HL-60 (cell line): Measurements from ENCODE around the gene ZFYVE26.

Source experiments
- GABPA ChIP-seq: IDR thresholded peaks from 2 replicates; pipeline ENCODE4 v1.6.1; 2012; ENCODE audit warnings: low read depth
- POLR2AphosphoS5 ChIP-seq: IDR thresholded peaks from 2 replicates; pipeline ENCODE4 v1.6.1; 2012; ENCODE audit warnings: low read depth
- TF ChIP-seq, protein P1 (sequence below): IDR thresholded peaks from one replicate; pipeline ENCODE4 v1.5.1; 2011; ENCODE audit warnings: low read length, control low read depth, inconsistent platforms; ENCODE audit not compliant: insufficient read depth
- TF ChIP-seq, protein P2 (sequence below): IDR thresholded peaks from 2 replicates; pipeline ENCODE4 v1.6.1; 2012; ENCODE audit warnings: low read depth; ENCODE audit not compliant: insufficient replicate concordance

DNA sequence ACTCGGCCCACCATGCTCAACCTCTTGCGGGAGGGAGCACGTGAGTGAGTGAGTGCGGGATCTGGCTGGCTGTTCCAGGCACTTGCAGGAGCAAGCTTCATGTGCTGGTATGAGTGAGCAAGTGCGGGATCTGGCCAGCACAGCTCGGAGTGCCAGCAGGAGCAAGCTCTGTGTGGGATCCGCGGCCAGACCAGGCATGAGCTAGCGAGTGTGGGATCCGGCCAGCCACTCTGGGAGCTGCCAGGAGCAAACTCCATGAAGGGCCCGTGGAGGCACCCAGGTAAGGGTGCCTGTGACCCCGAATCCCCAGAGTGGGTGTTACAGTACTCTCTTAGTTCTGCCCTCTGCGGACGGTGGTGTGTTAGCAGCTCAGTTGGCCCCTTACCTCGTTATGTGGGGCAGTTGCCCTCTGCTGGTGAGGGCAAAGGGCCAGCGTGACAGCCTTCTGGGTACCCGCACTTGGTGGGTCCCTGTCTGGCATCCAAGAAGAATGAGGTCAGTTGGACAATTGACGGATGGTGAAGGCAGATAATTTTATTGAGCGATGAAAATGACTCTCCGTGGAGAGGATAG lies 41.5 kb upstream of the ZFYVE26 start:
- TF ChIP-seq POLR2AphosphoS5 (no peak), GABPA (no peak)
- TF ChIP-seq, protein P1, sequence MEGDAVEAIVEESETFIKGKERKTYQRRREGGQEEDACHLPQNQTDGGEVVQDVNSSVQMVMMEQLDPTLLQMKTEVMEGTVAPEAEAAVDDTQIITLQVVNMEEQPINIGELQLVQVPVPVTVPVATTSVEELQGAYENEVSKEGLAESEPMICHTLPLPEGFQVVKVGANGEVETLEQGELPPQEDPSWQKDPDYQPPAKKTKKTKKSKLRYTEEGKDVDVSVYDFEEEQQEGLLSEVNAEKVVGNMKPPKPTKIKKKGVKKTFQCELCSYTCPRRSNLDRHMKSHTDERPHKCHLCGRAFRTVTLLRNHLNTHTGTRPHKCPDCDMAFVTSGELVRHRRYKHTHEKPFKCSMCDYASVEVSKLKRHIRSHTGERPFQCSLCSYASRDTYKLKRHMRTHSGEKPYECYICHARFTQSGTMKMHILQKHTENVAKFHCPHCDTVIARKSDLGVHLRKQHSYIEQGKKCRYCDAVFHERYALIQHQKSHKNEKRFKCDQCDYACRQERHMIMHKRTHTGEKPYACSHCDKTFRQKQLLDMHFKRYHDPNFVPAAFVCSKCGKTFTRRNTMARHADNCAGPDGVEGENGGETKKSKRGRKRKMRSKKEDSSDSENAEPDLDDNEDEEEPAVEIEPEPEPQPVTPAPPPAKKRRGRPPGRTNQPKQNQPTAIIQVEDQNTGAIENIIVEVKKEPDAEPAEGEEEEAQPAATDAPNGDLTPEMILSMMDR, result no peak
- TF ChIP-seq, protein P2, sequence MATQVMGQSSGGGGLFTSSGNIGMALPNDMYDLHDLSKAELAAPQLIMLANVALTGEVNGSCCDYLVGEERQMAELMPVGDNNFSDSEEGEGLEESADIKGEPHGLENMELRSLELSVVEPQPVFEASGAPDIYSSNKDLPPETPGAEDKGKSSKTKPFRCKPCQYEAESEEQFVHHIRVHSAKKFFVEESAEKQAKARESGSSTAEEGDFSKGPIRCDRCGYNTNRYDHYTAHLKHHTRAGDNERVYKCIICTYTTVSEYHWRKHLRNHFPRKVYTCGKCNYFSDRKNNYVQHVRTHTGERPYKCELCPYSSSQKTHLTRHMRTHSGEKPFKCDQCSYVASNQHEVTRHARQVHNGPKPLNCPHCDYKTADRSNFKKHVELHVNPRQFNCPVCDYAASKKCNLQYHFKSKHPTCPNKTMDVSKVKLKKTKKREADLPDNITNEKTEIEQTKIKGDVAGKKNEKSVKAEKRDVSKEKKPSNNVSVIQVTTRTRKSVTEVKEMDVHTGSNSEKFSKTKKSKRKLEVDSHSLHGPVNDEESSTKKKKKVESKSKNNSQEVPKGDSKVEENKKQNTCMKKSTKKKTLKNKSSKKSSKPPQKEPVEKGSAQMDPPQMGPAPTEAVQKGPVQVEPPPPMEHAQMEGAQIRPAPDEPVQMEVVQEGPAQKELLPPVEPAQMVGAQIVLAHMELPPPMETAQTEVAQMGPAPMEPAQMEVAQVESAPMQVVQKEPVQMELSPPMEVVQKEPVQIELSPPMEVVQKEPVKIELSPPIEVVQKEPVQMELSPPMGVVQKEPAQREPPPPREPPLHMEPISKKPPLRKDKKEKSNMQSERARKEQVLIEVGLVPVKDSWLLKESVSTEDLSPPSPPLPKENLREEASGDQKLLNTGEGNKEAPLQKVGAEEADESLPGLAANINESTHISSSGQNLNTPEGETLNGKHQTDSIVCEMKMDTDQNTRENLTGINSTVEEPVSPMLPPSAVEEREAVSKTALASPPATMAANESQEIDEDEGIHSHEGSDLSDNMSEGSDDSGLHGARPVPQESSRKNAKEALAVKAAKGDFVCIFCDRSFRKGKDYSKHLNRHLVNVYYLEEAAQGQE, result no peak
